Placental epithelial cell (primary cell): ENCODE data around the gene CLUH. TPM values are rescaled to one million over a fixed set of nuclear protein-coding genes. Genes with fewer than 3 reads are reported as not detected.

Source experiments
- small RNA-seq: library from RNA; depleted of rRNA; stranded (forward); fragments of <200 nt; gene quantifications from one replicate; pipeline ENCODE3, GENCODE V24; 2012
- total RNA-seq: library from RNA; depleted of rRNA; stranded (reverse); fragments of >200 nt; gene quantifications from 2 replicates; pipeline ENCODE4 v1.2.3, GENCODE V29; 2012

CLUH gene, protein sequence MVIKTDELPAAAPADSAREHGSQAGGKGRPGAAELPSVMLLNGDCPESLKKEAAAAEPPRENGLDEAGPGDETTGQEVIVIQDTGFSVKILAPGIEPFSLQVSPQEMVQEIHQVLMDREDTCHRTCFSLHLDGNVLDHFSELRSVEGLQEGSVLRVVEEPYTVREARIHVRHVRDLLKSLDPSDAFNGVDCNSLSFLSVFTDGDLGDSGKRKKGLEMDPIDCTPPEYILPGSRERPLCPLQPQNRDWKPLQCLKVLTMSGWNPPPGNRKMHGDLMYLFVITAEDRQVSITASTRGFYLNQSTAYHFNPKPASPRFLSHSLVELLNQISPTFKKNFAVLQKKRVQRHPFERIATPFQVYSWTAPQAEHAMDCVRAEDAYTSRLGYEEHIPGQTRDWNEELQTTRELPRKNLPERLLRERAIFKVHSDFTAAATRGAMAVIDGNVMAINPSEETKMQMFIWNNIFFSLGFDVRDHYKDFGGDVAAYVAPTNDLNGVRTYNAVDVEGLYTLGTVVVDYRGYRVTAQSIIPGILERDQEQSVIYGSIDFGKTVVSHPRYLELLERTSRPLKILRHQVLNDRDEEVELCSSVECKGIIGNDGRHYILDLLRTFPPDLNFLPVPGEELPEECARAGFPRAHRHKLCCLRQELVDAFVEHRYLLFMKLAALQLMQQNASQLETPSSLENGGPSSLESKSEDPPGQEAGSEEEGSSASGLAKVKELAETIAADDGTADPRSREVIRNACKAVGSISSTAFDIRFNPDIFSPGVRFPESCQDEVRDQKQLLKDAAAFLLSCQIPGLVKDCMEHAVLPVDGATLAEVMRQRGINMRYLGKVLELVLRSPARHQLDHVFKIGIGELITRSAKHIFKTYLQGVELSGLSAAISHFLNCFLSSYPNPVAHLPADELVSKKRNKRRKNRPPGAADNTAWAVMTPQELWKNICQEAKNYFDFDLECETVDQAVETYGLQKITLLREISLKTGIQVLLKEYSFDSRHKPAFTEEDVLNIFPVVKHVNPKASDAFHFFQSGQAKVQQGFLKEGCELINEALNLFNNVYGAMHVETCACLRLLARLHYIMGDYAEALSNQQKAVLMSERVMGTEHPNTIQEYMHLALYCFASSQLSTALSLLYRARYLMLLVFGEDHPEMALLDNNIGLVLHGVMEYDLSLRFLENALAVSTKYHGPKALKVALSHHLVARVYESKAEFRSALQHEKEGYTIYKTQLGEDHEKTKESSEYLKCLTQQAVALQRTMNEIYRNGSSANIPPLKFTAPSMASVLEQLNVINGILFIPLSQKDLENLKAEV (N-terminal part only)
- 37.6 and 41.6 TPM in 2 replicates for total RNA-seq

DNA sequence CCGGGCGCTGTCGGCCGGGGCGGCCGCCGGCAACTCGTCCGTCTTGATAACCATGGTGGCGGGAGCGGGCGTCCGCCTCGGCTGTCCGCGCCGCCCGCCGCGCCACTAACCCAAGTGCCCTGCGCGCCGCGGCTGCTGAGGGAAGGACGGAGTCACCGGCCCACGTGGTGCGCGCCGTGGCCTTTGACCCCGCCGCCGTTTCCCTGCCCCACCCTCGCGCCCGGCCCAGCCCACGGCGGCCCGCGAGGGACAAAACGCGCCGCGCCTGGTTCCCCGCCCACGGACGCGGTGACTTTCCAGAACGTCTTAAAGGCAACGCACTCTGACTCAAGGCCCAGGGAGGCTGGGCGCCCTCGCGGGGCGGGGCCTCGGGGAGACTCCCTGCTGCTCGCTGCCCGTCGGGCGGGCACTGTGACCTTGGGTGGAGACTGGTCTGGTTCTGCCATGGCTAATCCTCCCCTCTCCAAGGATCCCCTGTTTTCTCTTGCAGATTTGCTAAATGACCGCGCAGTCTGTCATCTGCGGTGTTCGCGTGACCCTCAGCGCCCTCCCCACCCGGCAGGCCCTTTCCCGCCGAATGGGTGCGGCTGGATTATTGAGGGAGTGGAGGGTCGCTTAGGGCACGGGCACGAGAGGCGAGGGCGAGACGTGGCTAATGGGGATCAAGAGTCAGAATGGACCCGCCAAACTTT lies at the start of gene CLUH:
TSS of gene CLUH (minus strand) at position 157 of the 692 bp plus-strand sequence. CDS start at position 54, 103 bp downstream.

DNA sequence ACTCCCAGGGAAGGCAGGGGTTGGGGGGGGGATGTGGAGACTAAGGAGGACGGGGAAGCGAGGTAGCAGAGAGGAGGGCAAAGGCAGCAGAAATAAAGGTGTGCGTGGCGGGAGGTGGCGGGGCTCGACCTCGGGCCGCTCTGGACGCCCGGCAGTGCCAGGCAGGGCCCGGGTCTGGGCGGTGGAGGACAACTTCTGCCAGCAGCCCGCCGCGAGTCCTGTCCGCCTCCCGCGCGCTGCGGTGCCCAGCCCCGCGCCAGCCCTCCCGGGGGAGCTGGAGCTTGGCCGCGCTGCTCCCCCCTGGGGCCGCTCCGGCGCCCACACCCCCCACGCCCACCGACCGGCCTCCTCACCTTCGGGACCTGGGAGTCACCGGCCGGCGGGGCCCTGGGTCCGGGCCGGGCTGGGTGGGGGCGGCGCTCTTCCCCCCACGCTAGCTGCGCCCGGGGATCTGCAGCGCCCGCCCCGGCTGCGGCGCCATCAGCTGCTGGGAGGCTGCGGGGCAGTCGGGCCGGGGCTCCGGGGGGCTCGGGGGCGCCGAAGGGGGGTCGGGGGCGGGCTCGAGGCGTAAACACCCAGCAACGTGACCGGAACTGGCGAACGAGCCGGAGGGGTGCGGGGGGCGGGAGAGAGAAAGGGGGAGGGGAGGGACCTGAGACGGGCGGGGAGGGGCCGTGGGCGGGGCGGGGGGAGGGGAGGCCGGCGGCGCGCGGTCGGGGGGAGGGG lies 37.7 kb upstream of the CLUH start, which contains the start of gene CCDC92B:
TSS of gene CCDC92B (minus strand) at position 595 of the 726 bp plus-strand sequence. CDS start 14,507 bp downstream, outside the sequence.

Small RNA genes within 50 kb of the gene (small RNA-seq; reads per million reads assigned to genes)
- gene MIR1253 = not detected
- not detected for gene MIR6776
- not detected for gene RN7SL608P
- not detected for gene hsa-mir-1253

Other genes with a start within 250 kb of the CLUH start
- gene METTL16, start 199.9 kb downstream of the CLUH start, total RNA-seq = 11.0 and 13.2 TPM in 2 replicates
- gene PAFAH1B1, start 118.1 kb downstream of the CLUH start, total RNA-seq = 104 TPM in 2 replicates
- 0.11 and 0.39 TPM in 2 replicates for gene CCDC92B, start 37.9 kb upstream of the CLUH start, total RNA-seq
- gene RAP1GAP2, start 84.7 kb upstream of the CLUH start, total RNA-seq = 19.4 and 47.5 TPM in 2 replicates